Right lobe of liver (tissue), 4 donors: ENCODE results near the gene TBRG4.

Source experiments
- CTCF ChIP-seq, 4 donors: fragments of 200-600 bp in 3 of 4; fragments of 450-650 bp in 1 of 4; IDR thresholded peaks; one replicate each; pipeline versions ENCODE4 v1.5.1 to v1.8.0; 2016 to 2022; ENCODE audit warnings: antibody characterized with exemption in 4 of 4, mild to moderate bottlenecking in 2 of 4
- POLR2A ChIP-seq: fragments of 450-650 bp; IDR thresholded peaks from one replicate; pipeline ENCODE4 v1.6.1; 2017; ENCODE audit warnings: antibody characterized with exemption, mild to moderate bottlenecking
- donor health status: DM: no; HTN: no; CAD: no.
- donor health status: DM: no; HTN: no; CAD: no.
- donor health status: DM: no; HTN: yes; CAD: no.

GRCh38 chr7:45133352-45133751 lies 21.9 kb upstream of the TBRG4 start:
- TF ChIP-seq CTCF (IDR thresholded peaks at IDR 0.05) (no peak), POLR2A (no peak)
